Neural cell (in vitro differentiated cells): Measurements from ENCODE around the gene IFT20. TPM values are rescaled to one million over a fixed set of nuclear protein-coding genes. Genes with fewer than 3 reads are reported as not detected.

Source experiments
- H2AFZ ChIP-seq: fragments of 200-600, 300-800 bp; sonication (generic), shearing (Covaris generic); 2 replicates; pipeline ENCODE4 v1.6.0; 2014; ENCODE audit warnings: low read depth, mild to moderate bottlenecking, antibody characterized with exemption, low read length, moderate library complexity
- H3F3A ChIP-seq: fragments of 200-600 bp; shearing (Covaris generic); 2 replicates; pipeline ENCODE4 v1.6.1; 2016; ENCODE audit warnings: mild to moderate bottlenecking, moderate library complexity, mixed read lengths, antibody characterized with exemption, low read length; ENCODE audit not compliant: insufficient read depth, poor library complexity, severe bottlenecking
- H3K27ac ChIP-seq: fragments of 200-600, 300-800 bp; sonication (generic), shearing (Covaris generic); 2 replicates; pipeline ENCODE4 v1.5.1; 2014; ENCODE audit warnings: mild to moderate bottlenecking, low read length, moderate library complexity
- H3K27me3 ChIP-seq: fragments of 300-800, 200-600 bp; sonication (generic), shearing (Covaris generic); 2 replicates; pipeline ENCODE4 v1.6.0; 2014; ENCODE audit warnings: mild to moderate bottlenecking, low read depth, low read length, moderate library complexity; ENCODE audit not compliant: insufficient read depth
- H3K36me3 ChIP-seq: fragments of 300-800, 200-600 bp; sonication (generic), shearing (Covaris generic); 2 replicates; pipeline ENCODE4 v1.5.1; 2014; ENCODE audit warnings: mild to moderate bottlenecking, antibody characterized with exemption, low read length, moderate library complexity; ENCODE audit not compliant: insufficient read depth
- H3K4me2 ChIP-seq: fragments of 300-800, 200-600 bp; sonication (generic), shearing (Covaris generic); 2 replicates; pipeline ENCODE4 v1.6.0; 2014; ENCODE audit warnings: mild to moderate bottlenecking, low read length
- H3K4me3 ChIP-seq: fragments of 300-800, 200-600 bp; sonication (generic), shearing (Covaris generic); 2 replicates; pipeline ENCODE4 v1.5.1; 2014; ENCODE audit warnings: mild to moderate bottlenecking, low read length, moderate library complexity
- H3K79me2 ChIP-seq: fragments of 200-600 bp; shearing (Covaris generic); replicated peaks from 2 replicates; pipeline ENCODE4 v1.6.0; 2014; ENCODE audit warnings: mild to moderate bottlenecking, low read length, moderate library complexity; ENCODE audit not compliant: insufficient read depth
- H3K9ac ChIP-seq: fragments of 300-800, 200-600 bp; sonication (generic), shearing (Covaris generic); 2 replicates; pipeline ENCODE4 v1.6.1; 2016; ENCODE audit warnings: mild to moderate bottlenecking, low read length, mixed read lengths
- H3K9me2 ChIP-seq: fragments of 200-600 bp; shearing (Covaris generic); 2 replicates; pipeline ENCODE4 v1.6.1; 2016; ENCODE audit warnings: mild to moderate bottlenecking, low read length, mixed read lengths; ENCODE audit not compliant: insufficient read depth
- H3K9me3 ChIP-seq: fragments of 200-600, 300-800 bp; sonication (generic), shearing (Covaris generic); 2 replicates; pipeline ENCODE4 v1.6.1; 2016; ENCODE audit warnings: mild to moderate bottlenecking, mixed run types, low read length, moderate library complexity, mixed read lengths
- H4K20me1 ChIP-seq: fragments of 200-600 bp; shearing (Covaris generic); 2 replicates; pipeline ENCODE4 v1.6.1; 2016; ENCODE audit warnings: mild to moderate bottlenecking, mixed run types; ENCODE audit not compliant: insufficient read depth
- CTCF ChIP-seq: fragments of 450-650 bp; IDR thresholded peaks from 2 replicates; pipeline ENCODE4 v1.5.1; 2014; ENCODE audit warnings: antibody characterized with exemption, mild to moderate bottlenecking, moderate library complexity; ENCODE audit not compliant: poor library complexity, severe bottlenecking
- EP300 ChIP-seq: fragments of 450-650 bp; conservative IDR thresholded peaks from 2 replicates; pipeline ENCODE4 v1.6.1; 2014; ENCODE audit warnings: antibody characterized with exemption, mild to moderate bottlenecking, moderate library complexity; ENCODE audit not compliant: poor library complexity, severe bottlenecking
- EZH2 ChIP-seq: fragments of 200-600, 300-800 bp; shearing (Covaris generic), sonication (generic); IDR thresholded peaks from 2 replicates; pipeline ENCODE4 v1.6.1; 2014; ENCODE audit warnings: antibody characterized with exemption, low read length, borderline replicate concordance, mild to moderate bottlenecking; ENCODE audit not compliant: insufficient read depth, poor library complexity, severe bottlenecking
- MXI1 ChIP-seq: fragments of 450-650 bp; conservative IDR thresholded peaks from 2 replicates; pipeline ENCODE4 v1.6.1; 2014; ENCODE audit warnings: antibody characterized with exemption, mild to moderate bottlenecking; ENCODE audit not compliant: poor library complexity, severe bottlenecking
- POLR2AphosphoS5 ChIP-seq: IDR thresholded peaks from 2 replicates; pipeline ENCODE4 v1.6.1; 2012
- RAD21 ChIP-seq: fragments of 450-650 bp; conservative IDR thresholded peaks from 2 replicates; pipeline ENCODE4 v1.6.1; 2014; ENCODE audit warnings: antibody characterized with exemption, mild to moderate bottlenecking, moderate library complexity
- REST ChIP-seq: IDR thresholded peaks from 2 replicates; pipeline ENCODE4 v1.6.1; 2012; ENCODE audit warnings: borderline replicate concordance
- SMC3 ChIP-seq: fragments of 450-650 bp; conservative IDR thresholded peaks from 2 replicates; pipeline ENCODE4 v1.6.1; 2014; ENCODE audit warnings: antibody characterized with exemption, mild to moderate bottlenecking, moderate library complexity; ENCODE audit not compliant: poor library complexity
- TAF1 ChIP-seq: IDR thresholded peaks from 2 replicates; pipeline ENCODE4 v1.6.1; 2012; ENCODE audit warnings: low read depth
- polyA plus RNA-seq: library from polyadenylated mRNA; depleted of rRNA; stranded (reverse); fragments of >200 nt; gene quantifications from 2 replicates; pipeline ENCODE4 v1.2.3, GENCODE V29; 2014

The IFT20 gene
- polyA plus RNA-seq, 1 donor from 2014 or later, result 213 TPM

GRCh38 chr17:28348979-28349378, 13.7 kb upstream of the IFT20 start:
- no peaks in the 10 kb centered on the region for H3K79me2 ChIP-seq
- no peaks in the 10 kb centered on the region for H3K9me3 ChIP-seq
- no peaks in the 10 kb centered on the region for H3F3A ChIP-seq
- peaks cover 13% of the 10 kb centered on the region for H3K36me3 ChIP-seq
- H3K27ac ChIP-seq, result no peak overlapping the region
- no peak overlapping the region for H2AFZ ChIP-seq
- H3K9me2 ChIP-seq, result no peaks in the 10 kb centered on the region
- no peaks in the 10 kb centered on the region for H3K27me3 ChIP-seq
- no peak overlapping the region for H3K9ac ChIP-seq
- no peaks in the 10 kb centered on the region for H4K20me1 ChIP-seq
- TF ChIP-seq RAD21 (no peak), TAF1 (no peak), EP300 (no peak), MXI1 (no peak), SMC3 (no peak), REST (no peak), CTCF (no peak), POLR2AphosphoS5 (no peak), EZH2 (no peak)
- H3K4me2 ChIP-seq, result no peak overlapping the region
- no peak overlapping the region for H3K4me3 ChIP-seq

GRCh38 chr17:28347261-28347891, 12.1 kb upstream of the IFT20 start:
- H3K4me3 ChIP-seq, result no peak overlapping the region

More at GRCh38 chr17:28347261-28347891, 12.1 kb upstream of the IFT20 start:
- Histone ChIP-seq H3K27me3 (no peaks in the 10 kb centered on the region), H4K20me1 (no peaks in the 10 kb centered on the region), H3K9me2 (no peaks in the 10 kb centered on the region), H3K9ac (no peak overlapping the region), H3K79me2 (no peaks in the 10 kb centered on the region), H3K9me3 (no peaks in the 10 kb centered on the region), H3K27ac (no peak overlapping the region), H2AFZ (no peak overlapping the region), H3K4me2 (no peak overlapping the region), H3F3A (no peaks in the 10 kb centered on the region), H3K36me3 (peaks cover 13% of the 10 kb centered on the region)
- TF ChIP-seq MXI1 (no peak), EZH2 (no peak), RAD21 (no peak), POLR2AphosphoS5 (peak; percentile 14), CTCF (no peak)
